ENCODE results near the gene GOLGA6L22.
A peak's percentile ranks its signal among the peaks of the same experiment; 100 is the strongest.
"Not testable (repeated sequence)": the region's sequence is repeated elsewhere in the genome, so short reads cannot be mapped to it uniquely, and the experiment has no call there.

The GOLGA6L22 gene, protein sequence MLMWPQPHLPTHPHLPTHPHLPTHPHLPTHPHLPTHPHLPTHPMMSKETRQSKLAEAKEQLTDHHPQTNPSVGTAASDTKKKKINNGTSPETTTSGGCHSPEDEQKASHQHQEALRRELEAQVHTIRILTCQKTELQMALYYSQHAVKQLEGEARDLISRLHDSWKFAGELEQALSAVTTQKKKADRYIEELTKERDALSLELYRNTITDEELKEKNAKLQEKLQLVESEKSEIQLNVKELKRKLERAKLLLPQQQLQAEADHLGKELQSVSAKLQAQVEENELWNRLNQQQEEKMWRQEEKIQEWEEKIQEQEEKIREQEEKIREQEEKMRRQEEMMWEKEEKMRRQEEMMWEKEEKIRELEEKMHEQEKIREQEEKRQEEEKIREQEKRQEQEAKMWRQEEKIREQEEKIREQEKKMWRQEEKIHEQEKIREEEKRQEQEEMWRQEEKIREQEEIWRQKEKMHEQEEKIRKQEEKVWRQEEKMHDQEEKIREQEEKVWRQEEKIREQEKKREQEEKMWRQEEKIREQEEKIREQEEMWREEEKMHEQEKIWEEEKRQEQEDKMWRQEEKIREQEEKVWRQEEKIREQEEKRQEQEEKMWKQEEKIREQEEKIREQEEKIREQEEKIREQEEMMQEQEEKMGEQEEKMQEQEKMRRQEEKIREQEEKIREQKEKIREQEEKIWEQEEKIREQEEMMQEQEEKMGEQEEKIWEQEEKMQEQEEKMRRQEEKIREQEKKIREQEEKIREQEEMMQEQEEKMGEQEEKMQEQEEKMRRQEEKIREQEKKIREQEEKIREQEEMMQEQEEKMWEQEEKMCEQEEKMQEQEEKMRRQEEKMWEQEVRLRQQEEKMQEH

DNA sequence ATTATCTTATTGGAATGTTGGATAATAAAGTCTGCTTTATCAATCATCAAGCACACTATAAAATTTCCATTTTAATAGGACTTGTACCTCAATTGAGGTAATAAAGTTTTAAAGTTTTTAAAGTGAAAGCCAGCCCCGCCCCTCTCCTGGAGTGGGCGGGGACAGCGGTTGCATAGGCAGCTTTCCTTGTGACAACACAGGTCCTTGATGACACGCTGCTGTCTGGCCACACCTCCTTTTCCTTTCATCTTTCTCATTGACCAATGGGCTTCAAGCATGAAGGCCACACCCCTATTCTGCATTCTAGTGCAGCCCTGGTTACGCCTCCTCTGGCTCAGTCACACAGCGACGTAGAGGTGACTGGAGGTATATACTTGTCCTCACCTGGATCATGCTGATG, at the start of gene GOLGA6L22:
Gene GOLGA6L22, plus strand, starts transcription at position 301 of the 400 bp plus-strand sequence. Its CDS starts 91 bp downstream, at position 392.
- DNase-seq, result not testable (repeated sequence)

DNA sequence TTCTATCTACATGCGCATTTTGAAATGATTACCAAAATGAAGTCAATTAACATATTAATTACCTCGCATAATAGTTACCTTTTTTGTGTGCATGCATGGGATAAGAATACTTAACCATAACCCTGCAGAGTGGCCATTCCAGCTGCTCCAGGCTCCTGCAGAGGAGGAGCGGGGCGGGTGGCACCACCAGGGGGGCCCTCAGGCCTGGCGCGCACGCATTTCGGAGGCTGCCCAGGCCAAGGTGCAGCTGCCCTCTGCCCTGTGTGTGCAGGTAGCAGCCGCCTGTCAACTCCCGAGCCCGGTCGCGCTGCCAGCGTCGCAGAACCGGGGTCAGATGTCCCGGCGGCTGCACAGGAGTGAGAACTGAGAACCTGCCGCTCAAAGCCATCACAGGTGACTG, 41.4 kb upstream of the GOLGA6L22 start:
- DNase-seq, result peak; percentile 7

DNA sequence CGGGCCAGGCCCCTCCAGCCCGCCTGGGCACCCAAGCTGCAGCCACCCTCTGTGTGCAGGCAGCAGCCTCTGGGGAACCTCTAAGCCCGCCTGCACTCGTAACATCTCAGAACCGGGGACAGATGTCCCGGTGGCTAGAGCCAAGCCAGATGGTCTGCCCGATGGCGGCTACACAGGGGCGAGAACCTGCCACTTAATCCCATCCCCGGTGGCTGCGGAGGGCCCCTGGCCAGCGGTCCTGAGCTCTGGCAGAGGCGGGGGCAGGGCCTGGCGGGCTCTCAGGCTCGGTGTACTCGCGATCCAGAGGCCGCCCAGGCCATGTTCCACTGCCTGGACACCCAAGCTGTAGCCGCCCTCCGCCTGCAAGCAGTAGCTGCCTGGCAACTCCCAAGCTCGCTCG, 40.9 kb upstream of the GOLGA6L22 start:
- not testable (repeated sequence) for DNase-seq

DNA sequence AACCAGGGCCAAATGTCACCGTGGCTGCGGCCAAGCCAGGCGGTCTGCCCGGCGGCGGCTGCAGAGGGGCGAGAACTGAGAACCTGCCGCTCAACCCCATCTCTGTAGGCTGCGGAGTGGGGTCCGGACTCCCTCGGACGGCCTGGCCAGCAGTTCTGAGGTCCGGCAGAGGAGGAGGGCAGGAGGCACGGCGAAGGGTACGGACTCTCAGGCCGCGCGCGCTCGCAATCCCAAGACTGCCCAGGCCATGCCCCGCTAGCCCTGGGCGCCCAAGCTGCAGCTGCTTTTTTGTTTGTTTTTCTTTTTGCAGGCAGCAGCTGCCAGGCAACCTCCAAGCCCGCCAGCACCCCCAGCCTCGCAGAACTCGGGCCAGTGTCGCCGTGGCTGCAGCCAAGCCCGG, 40.5 kb upstream of the GOLGA6L22 start:
- not testable (repeated sequence) for DNase-seq

DNA sequence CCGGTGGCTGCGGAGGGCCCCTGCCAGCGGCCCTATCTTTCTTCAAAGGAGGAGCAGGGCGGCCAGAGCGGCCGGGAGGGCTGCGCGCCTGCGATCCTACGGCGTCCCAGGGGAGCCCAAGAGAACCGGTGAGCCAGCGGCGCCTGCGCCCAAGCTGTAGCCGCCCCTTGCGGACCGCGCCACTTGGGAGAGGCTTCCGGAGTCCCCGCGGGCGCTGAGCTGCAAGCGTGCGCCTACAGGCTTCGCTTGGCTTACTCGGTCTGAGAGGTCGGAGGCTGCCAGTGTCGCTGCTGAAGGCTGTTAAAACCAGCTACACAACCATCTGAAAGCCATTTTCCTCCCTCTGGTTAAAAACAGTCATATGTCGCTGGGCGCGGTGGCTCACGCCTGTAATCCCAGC, 40.0 kb upstream of the GOLGA6L22 start:
- DNase-seq, result not testable (repeated sequence)

DNA sequence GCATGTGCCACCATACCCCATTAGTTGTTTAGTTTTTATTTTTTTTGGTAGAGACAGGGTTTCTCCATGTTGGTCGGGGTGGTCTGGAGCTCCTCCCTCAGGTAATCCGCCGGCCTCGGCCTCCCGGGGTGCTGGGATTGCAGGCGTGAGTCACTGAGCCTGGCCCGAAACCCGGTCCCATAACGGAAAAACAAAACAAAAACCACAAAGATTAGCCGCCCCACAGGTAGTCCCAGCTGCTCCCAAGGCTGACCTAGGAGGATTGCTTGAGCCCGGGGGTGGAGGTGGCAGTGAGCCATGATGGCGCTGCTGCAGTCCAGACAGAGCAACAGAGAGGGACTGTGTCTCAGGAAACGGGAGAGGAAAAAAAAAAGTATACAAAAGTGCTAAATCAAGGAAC, 38.4 kb upstream of the GOLGA6L22 start:
- DNase-seq, result not testable (repeated sequence)

DNA sequence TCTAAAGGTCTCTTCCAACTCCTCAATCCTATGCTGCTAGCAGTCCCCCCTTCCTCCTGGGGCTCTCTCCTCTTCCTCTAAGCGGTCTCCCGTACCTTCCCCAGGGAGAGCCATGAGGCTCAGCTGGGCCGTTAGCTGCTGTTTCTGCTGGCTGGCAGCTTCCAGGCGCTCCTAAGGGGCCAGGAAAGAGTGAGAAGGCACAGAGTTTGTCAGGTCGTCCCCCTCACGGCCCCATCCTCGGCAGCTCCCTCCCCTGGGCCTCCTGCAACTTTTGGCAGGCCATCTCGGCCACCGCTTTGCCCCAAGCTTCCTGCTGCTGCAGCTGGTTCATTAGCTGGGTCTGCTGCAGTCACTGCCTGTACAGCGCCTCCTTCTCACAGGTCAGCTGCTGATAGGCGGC, 29.3 kb upstream of the GOLGA6L22 start:
- not testable (repeated sequence) for DNase-seq

DNA sequence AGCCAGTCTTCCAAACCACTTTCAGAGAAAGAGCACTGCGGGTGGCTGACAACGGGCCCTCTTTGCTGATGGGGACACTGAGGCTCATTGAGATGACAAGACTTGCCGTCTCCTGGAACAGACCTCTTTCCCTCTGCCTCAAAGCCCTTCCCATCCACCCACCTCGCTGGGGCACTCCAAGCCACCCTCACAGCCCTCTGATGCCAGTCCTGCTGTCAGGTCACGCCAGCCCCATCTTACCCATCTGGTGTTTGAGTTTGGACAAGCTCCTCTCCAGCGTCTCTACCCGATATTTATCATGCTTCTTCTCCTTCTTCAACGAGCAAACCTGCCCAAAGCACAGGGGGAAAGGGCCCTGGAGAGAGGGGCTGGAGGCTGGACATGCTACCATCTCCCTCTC, 27.0 kb upstream of the GOLGA6L22 start:
- not testable (repeated sequence) for DNase-seq

DNA sequence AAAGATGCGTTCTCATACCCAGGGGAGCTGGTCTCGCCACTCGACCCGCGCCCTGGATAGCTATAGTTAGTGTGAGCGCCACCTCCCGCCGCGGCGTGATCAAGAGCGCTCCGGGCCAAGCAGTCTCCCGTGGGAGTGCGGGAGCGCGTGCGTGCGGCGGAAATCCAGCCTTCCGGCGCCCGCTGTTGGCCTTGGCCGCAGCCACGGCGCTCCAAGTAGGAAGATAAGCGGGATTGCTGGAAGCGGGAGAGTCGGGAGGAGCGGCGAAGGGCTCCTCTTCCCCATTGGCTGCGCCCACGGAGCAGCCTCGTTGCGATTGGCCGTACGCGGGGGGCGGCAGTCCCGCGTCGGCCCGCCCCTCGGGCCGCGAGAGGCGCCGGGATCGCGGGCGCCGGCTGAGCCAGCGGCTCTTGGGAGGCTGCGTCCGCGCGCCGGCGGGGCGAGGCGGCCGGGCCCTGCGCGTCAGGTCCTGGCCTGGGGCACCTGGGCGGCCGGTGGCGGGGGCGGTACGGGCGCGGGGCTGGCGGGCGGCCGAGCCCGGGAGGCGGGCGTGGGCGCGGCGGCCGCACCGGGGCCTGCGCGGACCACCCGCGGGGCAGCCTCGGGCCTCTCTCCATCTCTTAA, 35.9 kb downstream of the GOLGA6L22 start:
- DNase-seq, result peak; percentile 76

DNA sequence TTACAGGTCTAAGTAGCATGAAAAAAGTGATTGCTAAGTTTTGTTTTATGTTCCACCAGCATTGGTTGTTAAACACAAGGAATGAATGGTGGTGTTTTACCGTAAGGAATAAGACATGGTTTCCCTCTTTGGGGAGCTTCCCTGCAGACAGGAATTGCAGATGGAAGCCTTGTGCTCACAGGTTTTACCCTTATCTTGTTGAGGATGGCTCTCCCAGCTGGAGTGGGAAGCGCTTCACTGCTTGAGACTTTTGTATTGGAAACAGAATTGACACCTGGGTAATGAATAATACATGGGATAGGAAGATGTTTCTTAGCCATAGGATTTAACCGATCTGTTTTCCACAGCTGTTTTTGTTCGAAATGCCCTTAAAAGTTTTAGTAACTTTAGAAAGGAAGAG, 38.5 kb downstream of the GOLGA6L22 start:
- DNase-seq, result not testable (repeated sequence)

DNA sequence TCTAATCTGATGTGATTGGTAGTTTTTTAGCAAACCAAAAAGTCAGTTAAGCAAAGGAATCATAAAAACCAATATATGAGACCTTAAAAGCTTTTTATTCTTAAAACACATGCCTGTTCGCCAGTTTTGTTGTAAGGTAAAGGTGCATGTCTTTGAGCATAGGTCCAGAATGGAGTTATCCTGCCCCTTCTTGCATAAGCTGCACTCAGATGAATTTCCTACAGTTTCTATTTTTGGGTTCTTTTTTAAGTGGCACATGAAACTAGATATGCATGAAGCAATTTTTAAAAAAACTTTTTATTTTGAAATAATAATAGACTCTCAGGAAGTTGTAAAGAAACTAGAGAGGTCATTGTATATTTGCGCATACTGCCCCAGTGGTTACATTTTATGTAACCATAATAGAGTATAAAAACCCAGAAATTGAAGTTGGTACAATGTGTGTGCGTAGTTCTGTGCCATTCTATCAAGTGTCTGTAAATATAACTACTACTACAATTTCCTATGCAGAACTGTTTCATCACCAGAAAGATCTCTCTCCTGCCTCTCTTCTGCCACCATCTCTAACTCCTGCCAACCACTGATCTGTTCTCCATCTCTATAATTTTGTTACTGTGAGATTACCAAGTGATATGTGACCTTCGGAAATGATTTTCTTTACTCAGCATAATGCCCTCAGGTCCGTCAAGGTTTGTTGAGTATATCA, 39.7 kb downstream of the GOLGA6L22 start:
- DNase-seq, result not testable (repeated sequence)

DNA sequence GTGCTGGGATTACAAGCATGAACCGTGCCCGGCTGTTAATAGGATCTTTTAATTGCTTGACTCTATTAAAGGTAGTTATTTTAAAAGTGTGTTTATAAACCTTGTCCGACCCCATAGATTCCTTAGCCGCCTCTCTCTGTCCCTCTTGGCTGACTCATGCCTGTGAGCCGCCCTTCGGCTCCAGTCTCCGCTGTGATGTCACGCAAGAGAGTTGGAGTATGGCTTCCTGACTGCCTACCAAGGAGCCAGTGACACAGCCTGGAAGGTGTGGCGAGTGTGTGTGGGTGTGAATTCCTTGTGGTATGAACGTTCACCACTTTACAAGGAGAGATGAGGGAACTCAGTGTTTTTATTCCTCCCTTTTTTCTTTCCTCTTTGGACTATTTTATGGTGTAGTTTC, 43.6 kb downstream of the GOLGA6L22 start:
- not testable (repeated sequence) for DNase-seq

DNA sequence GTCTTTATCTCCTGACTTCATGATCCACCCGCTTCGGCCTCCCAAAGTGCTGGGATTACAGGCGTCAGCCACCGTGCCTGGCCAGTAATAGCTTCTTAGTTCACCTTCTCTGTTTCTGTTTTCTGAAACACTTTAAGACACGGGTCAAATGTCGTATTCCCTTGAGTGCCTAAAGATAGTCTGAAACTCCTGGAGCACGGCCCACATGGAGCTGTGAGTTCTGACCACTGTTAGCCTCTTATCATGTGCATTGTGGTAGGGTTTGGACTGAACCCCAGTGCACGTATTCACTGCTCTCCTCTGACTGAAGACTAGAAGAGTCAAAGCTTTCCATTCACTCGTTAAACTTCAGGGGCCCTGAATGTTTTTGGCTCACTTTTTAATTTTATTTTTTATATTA, 48.3 kb downstream of the GOLGA6L22 start:
- not testable (repeated sequence) for DNase-seq

DNA sequence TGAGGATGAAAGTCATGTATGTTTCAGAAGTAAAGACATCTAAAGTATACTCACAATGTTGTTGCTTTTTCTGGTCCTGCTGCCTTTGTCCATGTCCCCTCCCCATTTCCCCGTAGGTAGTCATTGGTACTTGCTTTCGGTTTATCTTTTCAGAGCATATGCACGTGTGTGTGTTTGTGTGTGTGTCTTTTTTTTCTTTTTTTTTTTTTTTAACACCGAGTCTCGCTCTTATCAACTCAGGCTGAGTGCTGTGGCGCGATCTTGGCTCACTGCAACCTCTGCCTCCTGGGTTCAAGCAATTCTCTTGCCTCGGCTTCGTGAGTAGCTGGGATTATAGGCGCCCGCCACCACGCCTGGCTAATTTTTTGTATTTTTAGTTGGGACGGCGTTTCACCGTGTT, 57.4 kb downstream of the GOLGA6L22 start:
- DNase-seq, result not testable (repeated sequence)
